GM18868 (cell line): ENCODE data around the gene VWA3A.
A peak's percentile ranks its signal among the peaks of the same experiment; 100 is the strongest.

ENCODE experiments used
- ATAC-seq: cut with Tn5 transposase; IDR thresholded peaks from one replicate; pipeline ENCODE4 v1.9.1; 2021; ENCODE audit warnings: mild to moderate bottlenecking, moderate library complexity; ENCODE audit not compliant: unreplicated experiment

The VWA3A gene

GRCh38 chr16:22198547-22199293 is 106.4 kb downstream of the VWA3A start:
- ATAC-seq, result no peak

GRCh38 chr16:22202261-22202637 is 109.9 kb downstream of the VWA3A start:
- ATAC-seq, result no peak

- no peak for ATAC-seq
These were observed 110.8 kb downstream of the VWA3A start for GRCh38 chr16:22203091-22203490.

- ATAC-seq, result no peak
These were observed 111.8 kb downstream of the VWA3A start for GRCh38 chr16:22204091-22204655.

- no peak for ATAC-seq
These were observed 113.3 kb downstream of the VWA3A start for GRCh38 chr16:22205577-22206012.

GRCh38 chr16:22206013-22206841 is 113.9 kb downstream of the VWA3A start, which contains the start of gene EEF2K:
EEF2K (plus strand) TSS chr16:22206278; CDS start chr16:22225730, 19,452 bp downstream.
- peak; percentile 74 for ATAC-seq
